Vagina (tissue), 2 donors: ENCODE measurements around the gene LIMS1.
"Not testable (repeated sequence)": the region's sequence is repeated elsewhere in the genome, so short reads cannot be mapped to it uniquely, and the experiment has no call there.

Experiments used
- CTCF ChIP-seq, 3 experiments: fragments of 450-650 bp in 2 of 3; fragments of 200-600 bp in 1 of 3; sonication (generic) in 1 of 3; IDR thresholded peaks; one replicate each; pipeline ENCODE4 v1.5.1; 2017 to 2019; ENCODE audit warnings: antibody characterized with exemption in 3 of 3, mild to moderate bottlenecking in 2 of 3, moderate library complexity in 2 of 3
- POLR2A ChIP-seq, 2 donors: fragments of 450-650 bp; IDR thresholded peaks; one replicate each; pipeline ENCODE4 v1.6.1; 2017; ENCODE audit warnings: antibody characterized with exemption in 2 of 2, mild to moderate bottlenecking in 2 of 2, moderate library complexity in 2 of 2
- POLR2AphosphoS5 ChIP-seq, 2 donors: sonication (generic); formaldehyde crosslinking; IDR thresholded peaks; one replicate each; pipeline ENCODE4 v1.9.0; 2017; ENCODE audit warnings: antibody characterized with exemption in 2 of 2, mild to moderate bottlenecking in 2 of 2, low read depth in 1 of 2; ENCODE audit not compliant: insufficient read depth in 1 of 2

GRCh38 chr2:108663346-108663745, 129.1 kb downstream of the LIMS1 start:
- not testable (repeated sequence) for TF ChIP-seq CTCF (IDR thresholded peaks at IDR 0.05); POLR2A (IDR thresholded peaks at IDR 0.05); POLR2AphosphoS5 (IDR thresholded peaks at IDR 0.05; ENCODE audit: insufficient read depth in 1 of 2, low read depth in 1 of 2)
